OCI-M2 (cell line): ENCODE measurements around the gene PDCD4.

Experiments
- DNase-seq: peaks from one replicate; lab custom pipeline; 2025; ENCODE audit not compliant: unreplicated experiment; lab: John Stamatoyannopoulos, UW

PDCD4 gene

DNA sequence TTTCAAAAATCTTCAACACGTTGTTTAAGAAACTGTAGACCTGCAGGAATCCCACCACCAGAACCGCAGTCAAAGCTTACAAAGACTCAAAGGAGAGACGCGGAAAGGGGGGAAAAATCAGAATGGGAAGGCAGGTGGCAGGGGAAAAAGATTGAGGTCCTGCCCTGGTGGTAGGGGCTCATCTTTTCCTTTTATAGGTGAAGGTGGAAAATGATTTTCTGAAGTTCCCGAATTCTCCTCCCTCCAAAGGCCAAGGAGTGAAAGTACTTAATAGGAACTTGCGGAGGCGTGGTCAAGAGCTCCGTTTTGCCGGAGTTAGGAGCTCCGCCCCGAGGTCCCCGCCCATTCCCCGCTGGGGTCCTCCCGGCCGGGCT is 46.5 kb downstream of the PDCD4 start:
- DNase-seq, result no peak

DNA sequence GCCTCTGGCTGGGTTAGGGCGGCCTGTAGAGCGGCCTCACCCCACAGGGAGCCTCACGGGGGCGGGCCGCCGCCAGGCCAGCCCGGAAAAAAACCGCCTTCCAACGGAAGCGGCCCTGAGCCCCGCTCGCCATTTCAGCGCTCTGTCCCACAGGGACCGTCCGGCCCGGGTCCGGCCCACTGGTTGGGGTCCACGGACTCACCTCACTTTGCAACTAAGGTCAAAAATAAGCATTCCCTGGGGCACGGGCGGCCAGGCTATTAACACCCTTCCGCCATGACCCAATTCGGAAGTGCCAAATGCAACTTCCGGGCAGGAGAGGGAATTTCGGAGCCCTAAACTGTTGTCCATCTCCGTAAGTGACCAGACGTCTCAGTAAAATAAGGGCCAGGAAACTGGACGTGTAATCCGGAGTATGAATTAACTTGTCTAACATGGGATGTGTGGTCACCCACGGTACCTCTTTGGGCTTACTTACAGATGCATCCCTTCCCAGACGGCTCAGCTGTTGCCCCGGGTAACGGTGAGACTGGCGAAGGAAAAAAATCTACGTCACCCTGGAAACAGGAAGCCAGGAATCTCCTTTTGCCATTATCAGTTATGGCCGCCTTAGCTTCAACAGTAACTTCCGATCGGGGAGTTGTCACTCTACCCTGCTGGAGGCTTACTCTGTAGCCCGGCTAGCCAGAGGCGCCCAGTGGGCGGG is 47.1 kb downstream of the PDCD4 start, which contains the start of gene BBIP1:
Gene BBIP1, minus strand, starts transcription at position 538 of the 706 bp plus-strand sequence. CDS start 1,023 bp downstream, outside the sequence.
- peak; percentile 85 for DNase-seq

DNA sequence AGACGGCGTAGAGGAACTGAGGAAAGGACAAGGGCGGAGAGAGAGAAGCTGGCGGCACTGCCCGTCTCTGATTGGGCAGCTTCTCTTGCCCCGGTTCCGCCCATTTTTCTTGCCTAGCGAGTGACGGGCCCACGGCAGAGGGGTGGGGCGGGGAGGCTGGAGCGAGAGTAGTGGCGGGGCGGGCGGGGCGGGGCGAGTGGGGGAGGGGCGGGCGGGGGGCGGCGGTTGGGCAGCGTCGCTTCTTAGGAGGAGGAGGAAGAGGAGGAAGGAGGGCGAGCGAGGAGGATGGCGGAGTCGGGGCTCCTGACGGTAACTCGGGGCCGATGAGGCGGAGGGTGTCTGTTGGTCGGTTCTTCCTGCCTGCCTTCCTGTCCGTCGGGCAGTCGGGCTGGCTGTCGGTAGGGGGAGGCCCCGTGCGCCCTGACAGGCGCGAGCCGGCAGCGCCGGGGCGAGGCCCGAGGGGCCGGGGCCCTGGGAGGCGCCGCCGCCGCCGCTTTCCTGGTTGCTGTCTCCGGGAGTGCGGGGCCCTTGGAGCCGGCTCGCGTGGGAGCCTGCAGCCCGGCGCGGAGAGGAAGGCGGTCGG is 47.7 kb downstream of the PDCD4 start, which contains the start of gene SHOC2:
Gene SHOC2, plus strand, starts transcription at position 256 of the 583 bp plus-strand sequence. CDS start 44,755 bp downstream, outside the sequence.
- peak; percentile 67 for DNase-seq

DNA sequence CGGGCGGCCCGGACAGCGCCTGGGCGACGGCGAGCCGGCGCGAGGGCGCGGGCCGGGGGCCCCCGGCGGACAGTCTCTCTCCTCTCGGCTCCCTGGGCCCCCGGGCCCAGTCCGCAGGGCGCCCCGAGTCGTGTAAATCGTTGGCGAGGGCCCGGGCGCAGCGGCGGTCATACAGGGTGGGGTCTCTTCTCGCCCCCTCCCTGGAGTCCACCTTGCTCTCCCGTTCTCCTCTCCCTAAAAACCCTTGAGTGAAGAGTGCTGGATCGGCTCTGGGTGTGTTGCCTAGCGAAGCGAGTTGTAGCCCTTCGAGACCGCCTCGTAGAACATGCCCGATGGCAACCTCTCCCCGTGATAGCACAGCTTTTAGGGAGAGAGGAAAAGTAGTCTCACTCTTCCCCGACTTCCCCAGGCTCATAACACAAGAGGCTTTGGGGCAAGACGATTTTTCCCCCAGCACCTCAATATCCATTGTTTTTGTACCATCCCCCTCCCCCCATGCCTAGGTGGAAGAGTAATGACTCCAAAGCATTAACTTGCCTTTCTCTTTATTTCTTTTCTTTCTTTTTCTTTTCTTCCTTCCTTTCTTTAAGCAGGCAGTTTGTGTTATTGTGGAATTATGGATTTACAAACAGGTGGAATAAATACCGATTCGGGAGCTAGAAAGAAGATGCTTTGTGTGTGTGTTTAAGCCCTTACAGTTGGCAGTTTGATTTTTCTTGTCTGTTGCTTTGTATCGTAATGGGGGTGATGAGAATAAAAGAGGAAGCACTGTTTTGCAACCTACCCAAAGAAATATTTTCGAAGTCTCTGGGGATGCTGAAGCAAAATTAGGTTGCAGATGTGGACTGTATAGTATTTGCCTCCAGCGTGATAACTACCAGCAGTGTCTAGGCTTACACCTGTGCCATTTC is 48.5 kb downstream of the PDCD4 start:
- no peak for DNase-seq

DNA sequence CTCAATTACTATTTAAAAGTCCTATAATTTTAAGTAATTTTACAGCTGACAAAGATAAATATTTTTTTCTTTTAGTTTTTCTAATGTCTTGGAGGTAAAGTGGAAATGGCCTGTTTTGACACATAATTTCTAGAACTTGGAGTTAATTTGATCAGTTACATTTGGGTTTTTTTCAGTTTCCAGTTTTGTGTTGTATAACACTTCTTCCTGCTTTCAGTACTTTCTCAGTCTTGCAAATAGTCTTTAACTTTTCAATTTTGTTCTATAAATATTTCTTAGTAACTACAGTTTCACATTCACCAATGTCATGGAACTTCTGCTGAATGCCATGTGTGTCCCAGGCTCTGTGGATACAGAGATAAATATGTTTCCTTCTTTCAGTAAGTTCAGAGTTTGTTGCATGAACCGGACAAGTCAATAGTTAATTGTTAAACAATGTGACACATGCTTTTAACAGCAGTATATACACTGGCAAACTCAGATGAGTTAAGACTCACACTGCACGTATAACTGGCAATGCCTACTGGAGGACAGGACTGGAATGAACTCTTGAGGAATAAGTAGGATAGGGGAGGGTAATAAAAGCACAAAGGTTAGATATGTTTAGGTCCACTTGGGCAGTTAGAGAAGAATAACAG is 52.2 kb downstream of the PDCD4 start:
- DNase-seq, result no peak

DNA sequence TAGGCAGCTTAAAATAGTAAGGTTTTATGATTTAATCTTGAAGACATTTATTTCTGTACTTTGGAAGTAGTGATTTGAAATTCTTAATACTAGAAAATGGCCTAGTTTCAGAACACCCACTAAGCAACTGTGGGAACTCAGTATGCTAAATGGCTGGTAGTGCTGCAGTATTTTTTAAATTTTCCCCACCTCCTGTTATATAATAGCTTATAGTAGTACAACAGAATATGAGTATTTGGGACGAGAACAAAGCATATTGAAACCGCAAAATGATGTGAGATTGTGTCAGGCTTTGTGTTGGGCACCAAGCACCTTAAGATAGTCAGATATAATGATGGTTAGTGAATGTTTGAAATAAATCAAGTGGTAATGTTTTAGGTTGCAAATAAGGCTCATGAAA is 55.7 kb downstream of the PDCD4 start:
- no peak for DNase-seq

DNA sequence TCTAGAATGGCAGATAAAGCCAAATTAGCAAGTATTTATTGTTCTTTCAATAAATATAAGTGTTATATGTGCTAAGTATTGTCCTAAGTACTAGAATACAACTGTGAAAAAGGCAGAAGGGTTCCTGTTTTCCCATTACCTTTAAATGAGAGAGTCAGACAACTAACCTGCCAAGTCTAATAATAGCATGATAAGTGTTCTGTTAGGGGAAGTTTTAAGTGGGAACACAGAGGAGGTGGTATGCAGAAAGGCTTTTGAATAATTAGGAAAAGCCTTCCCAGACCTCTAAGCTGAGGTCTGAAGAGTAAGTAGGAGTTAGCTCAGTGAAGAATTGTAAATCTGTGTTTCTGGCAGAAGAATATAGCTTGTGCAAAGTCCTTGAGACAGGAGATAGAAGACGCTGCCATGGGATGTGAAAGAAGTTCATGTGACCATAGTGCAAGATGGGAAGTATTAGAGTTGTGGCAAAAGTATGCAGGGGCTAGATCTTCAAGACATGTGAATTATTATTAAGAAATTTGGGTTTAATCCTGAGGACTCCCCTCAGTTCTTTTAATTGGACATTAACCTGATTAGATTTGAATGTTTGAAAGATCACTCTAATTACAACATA is 60.1 kb downstream of the PDCD4 start:
- no peak for DNase-seq

DNA sequence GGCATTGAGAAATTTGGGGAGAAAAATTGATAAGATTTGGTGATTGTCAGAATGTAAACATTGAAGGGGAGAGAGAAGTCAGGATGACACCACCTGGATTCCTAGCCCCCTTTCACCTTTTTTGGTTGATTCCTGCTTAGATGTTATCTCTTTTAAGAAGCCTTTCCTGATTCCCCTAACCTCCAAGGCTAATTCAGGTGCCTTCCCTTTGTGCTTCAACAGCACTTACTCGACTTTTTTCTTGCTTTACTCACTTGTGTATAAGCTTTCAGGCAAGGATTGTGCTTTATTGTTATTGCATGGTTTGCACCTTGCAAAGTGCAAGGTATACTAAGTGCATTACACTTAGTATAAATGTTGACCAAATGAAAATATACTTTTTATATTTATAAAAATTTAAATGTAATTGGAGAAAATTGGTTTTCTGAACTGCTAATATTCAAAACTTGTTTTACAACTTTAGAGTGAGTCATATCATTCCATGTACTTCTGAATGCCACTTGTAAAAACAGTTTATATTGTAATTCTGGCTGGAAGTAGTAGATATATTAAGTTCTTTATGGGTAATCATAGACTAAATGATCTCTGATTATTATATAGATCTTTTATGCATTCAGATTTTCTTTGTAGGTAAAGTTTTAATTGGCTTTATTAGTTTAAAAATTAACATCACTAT is 60.9 kb downstream of the PDCD4 start:
- no peak for DNase-seq

DNA sequence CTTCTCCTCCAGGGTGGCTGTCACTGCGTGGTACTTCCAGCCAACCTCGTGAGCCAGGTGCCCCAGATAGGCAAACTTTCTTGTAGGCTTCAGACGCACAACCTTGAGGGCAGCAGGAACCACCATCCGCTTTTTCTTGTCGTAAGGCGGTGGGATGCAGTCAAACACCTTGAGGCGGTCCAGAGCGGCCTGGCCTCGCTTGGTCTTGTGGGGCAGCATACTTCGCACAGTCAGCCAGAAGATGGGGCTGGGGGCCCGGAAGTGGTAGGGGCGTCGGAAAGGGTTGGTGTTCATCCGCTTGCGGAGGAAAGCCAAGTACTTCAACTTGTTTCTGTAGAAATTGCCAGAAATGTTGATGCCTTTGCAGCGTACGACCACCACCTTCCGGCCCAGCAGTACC is 65.0 kb downstream of the PDCD4 start:
- DNase-seq, result no peak

DNA sequence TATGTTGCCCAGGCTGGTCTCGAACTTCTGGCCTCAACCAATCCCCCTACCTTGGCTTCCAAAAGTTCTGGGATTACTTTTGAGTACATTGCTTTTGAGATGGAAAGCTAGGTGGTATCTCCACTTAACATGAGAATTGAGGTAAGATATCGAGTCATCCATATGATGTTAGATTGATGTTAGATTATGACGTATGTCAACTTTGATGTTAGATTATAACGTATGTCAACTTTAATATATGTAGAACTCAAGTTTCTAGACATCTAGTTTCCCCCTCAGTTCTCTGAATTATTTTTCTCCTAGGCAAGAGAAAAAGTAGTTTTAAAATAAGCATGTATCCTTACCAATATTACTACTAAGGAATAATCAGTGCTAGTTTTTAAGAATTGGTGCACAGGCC is 67.7 kb downstream of the PDCD4 start:
- no peak for DNase-seq

DNA sequence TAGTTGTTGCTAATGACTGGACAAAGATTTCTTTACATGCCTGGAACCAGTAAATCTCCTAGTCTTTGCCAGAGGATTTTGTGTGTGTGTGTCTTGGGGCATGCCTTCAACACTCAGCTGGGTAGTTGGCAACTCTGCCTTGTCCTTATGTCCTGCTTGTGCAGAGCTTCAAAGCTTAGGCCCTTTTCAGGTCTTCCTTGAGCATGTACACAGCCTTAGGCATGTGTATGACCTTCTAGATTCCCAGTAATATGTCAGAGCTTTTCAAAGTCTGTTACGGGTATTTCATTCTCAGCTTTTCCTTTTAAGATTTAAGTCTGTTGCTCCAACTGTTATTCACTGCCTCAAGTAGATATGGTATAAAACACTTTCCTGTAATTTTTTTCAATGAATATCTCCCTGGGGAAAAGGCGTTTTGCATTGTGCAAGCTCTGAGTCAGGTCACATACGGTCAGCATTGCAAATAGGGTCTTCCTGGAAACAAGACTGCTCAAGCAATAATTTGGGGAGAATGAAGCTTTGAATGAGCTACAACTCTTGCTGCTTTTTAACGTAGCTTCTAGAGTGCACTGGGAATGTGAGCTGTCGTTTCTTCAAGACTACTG is 73.2 kb downstream of the PDCD4 start:
- DNase-seq, result no peak

DNA sequence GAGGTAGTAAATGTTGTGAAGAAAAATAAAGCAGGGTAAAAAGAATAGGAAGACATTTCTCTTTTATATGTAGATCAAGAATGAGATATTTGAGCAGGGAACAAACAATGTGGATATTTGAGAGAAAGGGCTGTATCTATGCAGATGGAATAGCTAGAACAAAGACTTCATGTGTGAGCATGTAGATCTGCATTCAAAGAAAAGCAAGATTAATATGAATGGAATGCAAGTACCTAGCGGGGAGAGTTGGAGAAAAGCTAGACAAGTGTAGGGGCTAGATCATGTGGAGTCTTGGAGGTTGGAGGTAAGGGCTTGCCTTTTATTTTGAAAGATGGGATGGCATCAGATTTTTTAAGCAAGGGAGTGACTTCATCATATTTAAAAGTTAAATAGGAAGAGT is 74.8 kb downstream of the PDCD4 start:
- no peak for DNase-seq

DNA sequence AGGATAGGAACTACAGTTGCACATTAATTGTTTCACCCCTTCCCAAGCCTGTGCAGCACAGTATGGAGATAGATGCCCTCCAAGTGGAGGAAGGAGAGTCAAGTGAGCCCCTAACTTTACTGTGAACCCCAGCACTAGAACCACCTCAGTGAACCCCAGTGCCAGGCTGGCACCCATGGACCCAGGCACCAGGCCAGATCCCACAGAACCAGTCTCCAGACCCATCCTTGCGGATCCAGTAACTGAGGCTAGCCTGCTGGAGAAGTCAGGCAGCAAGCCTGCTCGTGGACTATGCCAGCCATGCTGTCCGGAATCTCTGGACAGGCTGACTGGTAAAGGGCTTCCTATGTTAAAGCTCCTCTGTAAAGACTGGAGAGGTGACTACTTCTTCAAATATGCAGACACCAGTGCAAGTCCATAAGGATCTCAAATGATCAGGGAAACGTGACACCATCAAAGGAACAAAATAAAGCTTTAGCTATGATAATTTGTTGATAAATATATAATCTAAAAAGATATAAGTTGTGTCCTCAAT is 75.4 kb downstream of the PDCD4 start:
- no peak for DNase-seq
